Panc1 (cell line): ENCODE measurements around the gene FLVCR1.

Source experiments
- POLR2AphosphoS5 ChIP-seq: IDR thresholded peaks from 2 replicates; pipeline ENCODE4 v1.6.1; 2012; ENCODE audit warnings: mild to moderate bottlenecking, low read depth, low read length, moderate library complexity
- REST ChIP-seq, 2 experiments: IDR thresholded peaks; 2 replicates each; pipeline ENCODE4 v1.6.1; 2011 to 2012; ENCODE audit warnings: low read depth in 2 of 2, control low read depth in 1 of 2, low read length in 1 of 2, mild to moderate bottlenecking in 1 of 2, moderate library complexity in 1 of 2; ENCODE audit not compliant: insufficient read depth in 1 of 2
- TCF7L2 ChIP-seq: IDR thresholded peaks from 2 replicates; pipeline ENCODE4 v1.6.1; 2011; ENCODE audit warnings: mild to moderate bottlenecking, low read depth, low read length, inconsistent platforms
- TF ChIP-seq, protein P1 (sequence below): fragments of 450-650 bp; IDR thresholded peaks from 2 replicates; pipeline ENCODE4 v1.5.1; 2017; ENCODE audit warnings: mild to moderate bottlenecking

- TF ChIP-seq POLR2AphosphoS5 (no peak), REST (IDR thresholded peaks at IDR 0.05; ENCODE audit: insufficient read depth in 1 of 2, low read depth in 2 of 2, low read length in 1 of 2) (no peak), TCF7L2 (no peak)
- TF ChIP-seq, protein P1, sequence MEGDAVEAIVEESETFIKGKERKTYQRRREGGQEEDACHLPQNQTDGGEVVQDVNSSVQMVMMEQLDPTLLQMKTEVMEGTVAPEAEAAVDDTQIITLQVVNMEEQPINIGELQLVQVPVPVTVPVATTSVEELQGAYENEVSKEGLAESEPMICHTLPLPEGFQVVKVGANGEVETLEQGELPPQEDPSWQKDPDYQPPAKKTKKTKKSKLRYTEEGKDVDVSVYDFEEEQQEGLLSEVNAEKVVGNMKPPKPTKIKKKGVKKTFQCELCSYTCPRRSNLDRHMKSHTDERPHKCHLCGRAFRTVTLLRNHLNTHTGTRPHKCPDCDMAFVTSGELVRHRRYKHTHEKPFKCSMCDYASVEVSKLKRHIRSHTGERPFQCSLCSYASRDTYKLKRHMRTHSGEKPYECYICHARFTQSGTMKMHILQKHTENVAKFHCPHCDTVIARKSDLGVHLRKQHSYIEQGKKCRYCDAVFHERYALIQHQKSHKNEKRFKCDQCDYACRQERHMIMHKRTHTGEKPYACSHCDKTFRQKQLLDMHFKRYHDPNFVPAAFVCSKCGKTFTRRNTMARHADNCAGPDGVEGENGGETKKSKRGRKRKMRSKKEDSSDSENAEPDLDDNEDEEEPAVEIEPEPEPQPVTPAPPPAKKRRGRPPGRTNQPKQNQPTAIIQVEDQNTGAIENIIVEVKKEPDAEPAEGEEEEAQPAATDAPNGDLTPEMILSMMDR = no peak
Observed at GRCh38 chr1:212827831-212828278, 30.2 kb upstream of the FLVCR1 start.
